H4 (cell line): ENCODE results near the gene DNAH5. TPM values are rescaled to one million over a fixed set of nuclear protein-coding genes. Genes with fewer than 3 reads are reported as not detected.

Source experiments
- DNase-seq: peaks from one replicate; pipeline ENCODE4 v3.0.0-alpha.2; 2015; ENCODE audit warnings: low spot score
- total RNA-seq: library from RNA; depleted of rRNA; stranded (reverse); fragments of >200 nt; shearing (Covaris generic); gene quantifications from 2 replicates; pipeline ENCODE4 v1.2.3, GENCODE V29; 2014

DNAH5 gene
- total RNA-seq, 1 experiment from 2014 or later = 1.5 TPM

GRCh38 chr5:13731121-13731628, 213.3 kb downstream of the DNAH5 start:
- no peak for DNase-seq

DNA sequence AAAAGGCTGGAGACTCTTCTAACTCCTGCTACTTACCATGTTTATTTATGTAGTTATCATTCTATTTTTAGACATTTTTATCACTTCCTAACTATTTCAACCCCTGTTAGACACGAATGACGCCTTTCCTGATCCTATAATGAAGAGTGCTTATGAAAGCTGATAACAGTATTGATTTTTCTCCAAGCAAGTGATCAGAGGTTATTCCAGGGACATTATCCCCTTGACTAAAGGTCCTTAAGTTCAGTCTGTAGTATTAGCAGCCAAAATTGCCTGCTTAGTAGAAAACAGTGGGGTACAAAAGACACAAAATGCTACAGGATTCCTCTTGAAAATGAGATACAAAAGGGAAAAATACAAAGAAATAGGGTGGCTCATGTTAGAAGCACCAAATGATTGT, 235.6 kb downstream of the DNAH5 start:
- no peak for DNase-seq

DNA sequence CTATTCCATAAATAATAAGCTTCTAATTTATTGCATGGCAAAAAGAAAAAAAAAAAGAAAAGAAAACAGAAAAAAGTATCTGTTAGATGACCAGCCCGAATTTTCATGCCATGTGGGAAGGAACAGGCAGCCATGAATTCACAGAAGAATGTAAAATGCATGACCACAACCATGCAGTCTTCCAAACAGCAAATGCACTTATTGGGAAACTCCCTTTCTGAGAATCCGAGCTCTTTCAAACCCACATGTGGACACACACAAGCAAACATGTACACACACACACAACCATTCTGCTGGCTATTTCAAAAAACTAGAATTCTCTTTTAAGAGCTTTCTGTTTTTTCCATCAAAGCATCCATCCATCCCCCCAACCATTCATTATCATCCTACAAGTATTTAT, 236.1 kb downstream of the DNAH5 start:
- no peak for DNase-seq

GRCh38 chr5:13704396-13704795, 240.1 kb downstream of the DNAH5 start:
- no peak for DNase-seq

GRCh38 chr5:13700626-13701025, 243.9 kb downstream of the DNAH5 start:
- DNase-seq = no peak

DNA sequence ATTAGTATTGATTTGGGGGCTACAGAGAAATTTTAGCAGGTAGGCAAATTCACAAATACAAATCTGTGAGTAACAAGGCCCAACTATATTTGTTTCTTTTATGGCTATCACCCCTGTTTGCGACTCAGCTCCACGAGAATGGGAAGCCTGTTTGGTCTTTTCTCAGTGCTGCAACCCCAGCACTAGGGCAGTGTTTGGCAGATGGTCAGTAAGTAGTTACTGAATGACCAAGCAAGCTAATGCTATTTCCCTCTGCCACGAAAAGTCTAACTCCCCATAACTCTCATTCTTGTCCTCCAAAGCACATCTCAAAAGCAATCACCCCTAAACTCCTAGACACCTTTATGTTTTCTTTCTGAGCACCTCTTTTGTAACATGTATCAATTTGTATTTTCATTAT, 245.6 kb downstream of the DNAH5 start:
- DNase-seq = no peak

DNA sequence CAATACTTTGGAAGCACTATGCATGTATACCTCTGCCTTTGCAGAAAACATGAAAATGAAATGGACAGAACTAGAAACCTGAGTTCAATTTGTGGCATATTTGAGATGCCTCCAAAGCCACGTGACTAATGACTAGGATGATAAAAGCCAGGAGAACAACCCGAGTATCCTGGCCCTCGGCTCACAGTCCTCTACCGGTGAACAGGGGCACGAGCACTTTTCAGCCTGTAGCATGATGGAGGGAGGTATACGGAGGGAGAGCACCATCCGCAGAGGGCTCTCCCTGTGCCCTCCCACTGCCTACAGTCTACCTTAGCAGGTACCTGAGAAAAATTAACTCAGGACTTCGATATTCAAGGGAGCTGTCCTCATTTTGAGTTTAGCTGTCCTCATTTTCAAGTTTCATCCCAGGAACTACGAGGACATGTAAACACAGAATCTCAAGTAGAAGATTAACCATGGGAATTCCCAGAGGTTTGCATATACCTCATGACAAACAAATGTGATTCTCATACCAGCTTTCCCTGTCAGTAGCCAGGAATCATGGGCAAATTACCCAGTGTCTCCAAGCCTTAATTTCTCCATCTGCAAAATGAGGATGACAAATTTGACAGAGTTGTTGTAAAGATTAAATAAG, 249.3 kb downstream of the DNAH5 start:
- no peak for DNase-seq

- DNase-seq = no peak
Observed at GRCh38 chr5:13692172-13692571, 252.3 kb downstream of the DNAH5 start.

GRCh38 chr5:13676531-13676930, 268.0 kb downstream of the DNAH5 start:
- DNase-seq = no peak

- DNase-seq = no peak
Observed at GRCh38 chr5:13674391-13674790, 270.1 kb downstream of the DNAH5 start.

GRCh38 chr5:13673511-13673910, 271.0 kb downstream of the DNAH5 start:
- no peak for DNase-seq

DNA sequence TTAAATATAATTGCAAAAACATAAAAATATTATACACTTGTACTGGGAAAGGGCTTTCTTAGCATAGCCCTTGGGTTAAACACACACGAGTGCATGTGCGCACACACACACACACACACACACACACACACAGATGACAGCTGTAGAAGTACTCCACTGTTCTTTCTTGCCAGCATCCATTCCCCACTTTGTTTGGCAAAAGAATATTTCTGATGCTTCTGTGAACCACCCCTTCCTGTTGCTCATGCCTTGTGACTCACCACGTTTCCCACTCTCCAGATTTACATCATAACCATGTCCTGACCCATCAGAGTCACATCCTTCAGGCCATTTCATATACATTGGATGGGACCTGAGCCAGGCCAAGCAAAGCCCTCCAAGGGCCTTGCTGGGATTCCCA, 280.1 kb downstream of the DNAH5 start:
- DNase-seq = peak; percentile 74

DNA sequence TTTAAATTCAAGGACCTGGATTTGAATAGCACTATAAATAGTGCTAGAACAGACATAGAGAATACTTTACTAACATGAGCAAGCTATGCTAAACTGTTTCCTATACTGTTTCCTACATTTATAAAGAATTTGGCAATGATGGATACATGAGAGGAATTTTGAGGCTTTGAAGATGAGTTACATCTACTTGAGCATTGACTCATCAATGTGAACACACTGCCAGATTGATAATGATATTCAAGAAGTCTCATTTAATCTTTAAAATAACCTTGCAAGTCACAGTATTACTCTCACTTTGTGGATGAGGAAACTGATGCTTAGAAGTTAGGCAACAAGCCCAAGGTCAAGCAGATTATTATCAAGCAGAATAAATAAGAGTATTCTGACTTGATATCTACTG, 281.9 kb downstream of the DNAH5 start:
- DNase-seq = no peak

- DNase-seq = no peak
Observed at GRCh38 chr5:13661272-13661671, 283.2 kb downstream of the DNAH5 start.

GRCh38 chr5:13660072-13660471, 284.4 kb downstream of the DNAH5 start:
- DNase-seq = peak; percentile 29

GRCh38 chr5:13659391-13659790, 285.1 kb downstream of the DNAH5 start:
- peak; percentile 16 for DNase-seq

DNA sequence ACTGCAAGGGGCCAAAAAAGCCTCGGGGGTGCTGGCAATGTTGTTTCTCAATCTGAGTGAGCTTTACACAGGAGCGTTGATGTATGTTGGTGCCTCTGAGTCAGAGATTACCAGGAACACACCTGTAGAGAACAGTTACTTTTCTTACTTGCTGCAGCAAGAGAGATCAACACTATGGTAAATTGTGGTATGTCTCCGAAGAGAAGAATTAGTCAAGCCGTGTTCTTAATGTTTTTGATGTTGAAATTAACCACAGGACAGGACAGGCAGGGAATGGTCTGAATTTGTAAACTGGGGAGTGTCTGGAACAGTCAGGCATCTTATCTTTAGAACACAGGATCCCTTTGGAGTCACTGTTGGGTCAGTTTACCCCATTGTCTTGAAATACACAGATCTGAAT, 285.7 kb downstream of the DNAH5 start:
- DNase-seq = no peak

GRCh38 chr5:13658152-13658551, 286.3 kb downstream of the DNAH5 start:
- no peak for DNase-seq

- DNase-seq = no peak
Observed at GRCh38 chr5:13653709-13654108, 290.8 kb downstream of the DNAH5 start.

- no peak for DNase-seq
Observed at GRCh38 chr5:13649656-13650055, 294.8 kb downstream of the DNAH5 start.

- DNase-seq = no peak
Observed at GRCh38 chr5:13648822-13649221, 295.7 kb downstream of the DNAH5 start.

DNA sequence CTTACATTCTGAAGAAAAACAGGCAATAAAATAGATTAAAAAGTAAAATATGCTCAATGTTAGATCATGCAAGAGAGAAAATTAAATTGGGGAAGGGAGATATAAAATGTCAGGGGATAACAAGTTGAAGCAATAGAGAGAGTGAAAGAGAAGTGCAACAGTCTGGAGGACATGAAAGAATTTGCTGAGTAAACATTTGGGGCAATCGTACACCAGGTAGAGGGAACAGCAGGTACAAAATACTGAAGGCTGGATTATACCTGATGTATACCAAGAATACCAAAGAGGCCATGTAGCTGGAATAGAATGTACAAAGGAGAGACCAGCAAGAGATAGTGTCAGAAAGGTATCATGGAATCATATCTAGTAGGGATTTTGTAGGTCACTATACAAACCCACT, 300.8 kb downstream of the DNAH5 start:
- DNase-seq = no peak

- no peak for DNase-seq
Observed at GRCh38 chr5:13643196-13643595, 301.3 kb downstream of the DNAH5 start.
